Esophagus (tissue), 2 donors: Measurements from ENCODE around the gene BBS2. TPM values are rescaled to one million over a fixed set of nuclear protein-coding genes. Genes with fewer than 3 reads are reported as not detected.
"Not testable (repeated sequence)": the region's sequence is repeated elsewhere in the genome, so short reads cannot be mapped to it uniquely, and the experiment has no call there.

Experiments used
- H3K27ac ChIP-seq, 2 donors: one replicate each; pipeline ENCODE4 v1.5.1; 2013; ENCODE audit warnings: low read depth in 2 of 2, mild to moderate bottlenecking in 2 of 2, inconsistent platforms in 1 of 2, low read length in 1 of 2, moderate library complexity in 1 of 2
- H3K27me3 ChIP-seq, 2 donors: one replicate each; pipeline ENCODE4 v1.6.1; 2013; ENCODE audit warnings: low read length in 2 of 2, control low read depth in 1 of 2, mild to moderate bottlenecking in 1 of 2; ENCODE audit not compliant: insufficient read depth in 2 of 2, control insufficient read depth in 1 of 2
- H3K36me3 ChIP-seq, 2 donors: one replicate each; pipeline ENCODE4 v1.6.1; 2013; ENCODE audit warnings: low read length in 1 of 2; ENCODE audit not compliant: control insufficient read depth in 2 of 2, insufficient read depth in 2 of 2
- H3K4me1 ChIP-seq, 2 donors: one replicate each; pipeline ENCODE4 v1.6.1; 2013; ENCODE audit warnings: low read length in 1 of 2; ENCODE audit not compliant: control insufficient read depth in 2 of 2, insufficient read depth in 2 of 2
- H3K4me3 ChIP-seq, 2 donors: one replicate each; pipeline ENCODE4 v1.5.1; 2013; ENCODE audit warnings: low read length in 2 of 2, mild to moderate bottlenecking in 2 of 2, low read depth in 1 of 2, moderate library complexity in 1 of 2
- H3K9me3 ChIP-seq, 2 donors: one replicate each; pipeline ENCODE4 v1.6.1; 2013; ENCODE audit warnings: mild to moderate bottlenecking in 2 of 2, low read depth in 1 of 2, low read length in 1 of 2, moderate library complexity in 1 of 2; ENCODE audit not compliant: control insufficient read depth in 2 of 2, insufficient read depth in 1 of 2
- WGBS, 2 donors: extraction: QIAGEN DNeasy Blood & Tissue Kit; methylation state at CpG; one replicate each; pipeline ENCODE4 v1.1.7; 2013; 5-methylcytosine and 5-hydroxymethylcytosine counted together
- polyA plus RNA-seq, 2 donors: library from polyadenylated mRNA; stranded (reverse); fragments of 200-250 nt; gene quantifications; one replicate each; pipeline ENCODE4 v1.2.3, GENCODE V29; 2013
- donor health status: healthy with polysubstance abuse.
- donor health status: Bipolar disorder and iron deficiency.

The BBS2 gene
- polyA plus RNA-seq, 2 donors, result 24.2 to 29.0 TPM

- H3K4me1 ChIP-seq, result no peaks in the 10 kb centered on the region
- H3K36me3 ChIP-seq, result no peaks in the 10 kb centered on the region
- H3K4me3 ChIP-seq, result no peak overlapping the region
- H3K27me3 ChIP-seq, result no peaks in the 10 kb centered on the region
- 66 to 80% methylated on average over 2 of the region's 2 CpGs for WGBS, 2 donors
- H3K9me3 ChIP-seq, result no peaks in the 10 kb centered on the region
- H3K27ac ChIP-seq, result no peak overlapping the region
Measured at GRCh38 chr16:56510544-56510943, 9.3 kb downstream of the BBS2 start.

DNA sequence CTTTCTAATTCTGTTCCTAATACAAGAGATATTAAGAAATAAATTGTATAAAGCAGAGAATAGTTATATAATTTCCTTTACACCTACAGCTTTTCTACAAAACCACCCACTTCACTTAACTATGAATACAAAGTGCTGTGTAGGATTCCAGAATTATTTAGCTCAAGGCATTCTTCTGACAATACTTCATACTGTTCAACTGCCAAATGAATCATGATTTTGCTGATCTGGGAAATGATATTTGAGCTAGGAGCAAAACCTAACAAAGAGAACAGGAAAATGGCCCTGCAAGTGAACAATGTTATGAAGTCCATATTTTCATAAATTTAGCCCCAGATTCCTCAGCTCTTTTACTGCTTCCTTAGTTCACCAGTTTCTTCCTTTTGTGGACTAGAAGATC, 12.9 kb downstream of the BBS2 start:
- Histone ChIP-seq H3K4me1 (no peaks in the 10 kb centered on the region), H3K27ac (no peak overlapping the region), H3K9me3 (no peaks in the 10 kb centered on the region), H3K4me3 (no peak overlapping the region), H3K27me3 (no peaks in the 10 kb centered on the region), H3K36me3 (peaks cover 4 to 9% of the 10 kb centered on the region in 2 donors)

DNA sequence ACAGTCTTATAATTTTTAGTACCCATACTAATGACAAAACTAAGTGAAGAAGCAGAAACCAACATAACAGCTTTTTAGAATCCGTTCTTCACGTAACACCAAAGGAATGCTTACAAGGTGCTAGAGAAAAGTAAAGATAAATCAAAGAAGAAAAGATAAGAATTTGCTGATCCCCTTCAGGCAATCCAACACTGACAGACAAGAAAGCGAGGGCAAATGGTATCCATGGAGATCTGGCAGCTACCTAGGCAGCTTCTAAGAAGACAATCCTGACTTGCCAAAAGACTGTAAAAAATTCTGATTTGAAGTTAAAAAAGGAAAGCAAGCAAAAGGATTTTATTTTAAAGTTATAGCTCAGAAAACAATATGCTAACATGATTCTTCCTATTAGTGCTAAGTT, 14.6 kb downstream of the BBS2 start:
- H3K36me3 ChIP-seq, result peaks cover 10 to 11% of the 10 kb centered on the region in 2 donors
- H3K27me3 ChIP-seq, result no peaks in the 10 kb centered on the region
- 60 to 68% methylated on average over 3 of the region's 3 CpGs for WGBS, 2 donors
- H3K27ac ChIP-seq, result no peak overlapping the region
- no peaks in the 10 kb centered on the region for H3K9me3 ChIP-seq
- no peaks in the 10 kb centered on the region for H3K4me1 ChIP-seq
- no peak overlapping the region for H3K4me3 ChIP-seq

GRCh38 chr16:56493815-56494214, 26.0 kb downstream of the BBS2 start:
- Histone ChIP-seq H3K36me3 (peaks cover 0 to 5% of the 10 kb centered on the region in 2 donors), H3K4me3 (no peak overlapping the region), H3K27me3 (no peaks in the 10 kb centered on the region), H3K4me1 (no peaks in the 10 kb centered on the region), H3K9me3 (no peaks in the 10 kb centered on the region), H3K27ac (no peak overlapping the region)
- WGBS, 2 donors, result 100% methylated on average over 1 of the region's 1 CpG

DNA sequence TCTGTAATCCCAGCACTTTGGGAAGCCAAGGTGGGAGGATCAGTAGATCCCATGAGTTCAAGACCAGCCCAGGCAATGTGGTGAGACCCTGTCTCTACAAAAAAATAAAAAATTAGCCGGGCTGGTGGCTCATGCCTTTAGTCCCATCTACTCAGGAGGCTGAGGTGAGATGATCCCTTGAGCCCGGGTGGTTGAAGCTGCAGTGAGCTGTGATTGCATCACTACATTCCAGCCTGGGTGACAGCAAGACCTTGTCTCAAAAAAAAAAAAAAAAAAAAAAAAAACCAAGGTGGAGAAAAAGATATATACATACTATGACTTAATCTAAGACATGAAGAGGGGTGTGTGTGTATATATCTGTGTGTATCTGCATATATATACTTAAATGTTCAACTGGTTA, 26.7 kb downstream of the BBS2 start:
- Histone ChIP-seq H3K27ac (no peak overlapping the region), H3K36me3 (peaks cover 0 to 5% of the 10 kb centered on the region in 2 donors), H3K27me3 (no peaks in the 10 kb centered on the region), H3K4me3 (no peak overlapping the region), H3K9me3 (no peaks in the 10 kb centered on the region), H3K4me1 (no peaks in the 10 kb centered on the region)
- WGBS, 2 donors, result 88 to 94% methylated on average over 2 of the region's 2 CpGs

DNA sequence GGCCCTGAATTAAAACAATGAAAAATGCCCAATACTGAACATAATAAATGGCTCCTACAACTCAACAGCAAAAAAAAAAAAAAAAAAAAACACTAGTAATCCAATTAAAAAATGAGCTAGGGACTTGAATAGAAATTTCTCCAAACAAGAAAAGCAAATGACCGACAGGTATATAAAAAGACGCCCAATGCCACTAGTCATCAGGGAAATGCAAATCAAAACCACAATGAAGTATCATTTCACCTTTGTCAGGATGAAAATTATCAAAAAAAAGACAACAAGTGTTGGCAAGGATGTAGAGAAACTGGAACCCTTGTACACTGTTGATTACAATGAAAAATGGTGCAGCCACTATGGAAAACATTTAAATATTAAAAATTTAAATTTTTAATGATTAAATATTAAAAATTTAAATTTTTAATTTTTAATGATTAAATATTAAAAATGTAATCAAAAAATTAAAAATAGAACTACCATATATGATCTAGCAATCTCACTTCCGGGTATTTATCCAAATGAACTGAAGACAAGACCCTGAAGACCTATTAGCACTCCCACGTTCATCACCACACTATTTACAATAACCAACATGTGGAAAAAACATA, 28.1 kb downstream of the BBS2 start:
- Histone ChIP-seq H3K9me3 (no peaks in the 10 kb centered on the region), H3K27me3 (no peaks in the 10 kb centered on the region), H3K27ac (no peak overlapping the region), H3K36me3 (peaks cover 0 to under 1% of the 10 kb centered on the region in 2 donors), H3K4me1 (no peaks in the 10 kb centered on the region), H3K4me3 (no peak overlapping the region)
- WGBS, 2 donors, result 95 to 96% methylated on average over 4 of the region's 4 CpGs

GRCh38 chr16:56488868-56489267, 31.0 kb downstream of the BBS2 start:
- H3K36me3 ChIP-seq, H3K9me3 ChIP-seq, H3K27ac ChIP-seq, H3K4me3 ChIP-seq, H3K4me1 ChIP-seq, H3K27me3 ChIP-seq: not testable (repeated sequence)
- WGBS, 2 donors, result 96 to 100% methylated on average over 1 of the region's 1 CpG

DNA sequence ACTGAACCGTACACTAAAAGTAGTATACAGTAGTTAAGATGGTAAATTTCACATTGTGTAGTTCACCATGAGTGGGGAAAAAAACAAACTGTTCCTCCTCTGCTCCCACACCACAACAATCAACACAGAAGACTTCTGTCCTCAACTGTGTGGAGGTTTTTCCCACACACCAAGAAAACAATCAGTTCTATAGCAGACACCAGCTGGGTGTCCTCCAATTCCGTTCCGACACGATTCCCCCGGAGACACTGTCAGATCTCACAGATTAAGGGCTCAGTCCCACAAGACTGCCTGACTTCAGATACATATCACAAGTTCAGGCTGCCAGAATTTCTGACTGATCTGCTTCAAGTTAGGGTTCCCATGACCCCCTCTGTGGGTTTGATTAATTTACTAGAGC, 31.8 kb downstream of the BBS2 start:
- H3K4me3 ChIP-seq, result no peak overlapping the region
- H3K36me3 ChIP-seq, result peaks cover 2 to 8% of the 10 kb centered on the region in 2 donors
- H3K4me1 ChIP-seq, result no peaks in the 10 kb centered on the region
- no peak overlapping the region for H3K27ac ChIP-seq
- no peaks in the 10 kb centered on the region for H3K9me3 ChIP-seq
- no peaks in the 10 kb centered on the region for H3K27me3 ChIP-seq
- 71 to 75% methylated on average over 5 of the region's 5 CpGs for whole genome bisulfite sequencing, 2 donors

GRCh38 chr16:56483394-56483793, 36.4 kb downstream of the BBS2 start:
- Histone ChIP-seq H3K36me3 (peaks cover 2 to 11% of the 10 kb centered on the region in 2 donors), H3K4me1 (peaks cover 0 to 3% of the 10 kb centered on the region in 2 donors)

DNA sequence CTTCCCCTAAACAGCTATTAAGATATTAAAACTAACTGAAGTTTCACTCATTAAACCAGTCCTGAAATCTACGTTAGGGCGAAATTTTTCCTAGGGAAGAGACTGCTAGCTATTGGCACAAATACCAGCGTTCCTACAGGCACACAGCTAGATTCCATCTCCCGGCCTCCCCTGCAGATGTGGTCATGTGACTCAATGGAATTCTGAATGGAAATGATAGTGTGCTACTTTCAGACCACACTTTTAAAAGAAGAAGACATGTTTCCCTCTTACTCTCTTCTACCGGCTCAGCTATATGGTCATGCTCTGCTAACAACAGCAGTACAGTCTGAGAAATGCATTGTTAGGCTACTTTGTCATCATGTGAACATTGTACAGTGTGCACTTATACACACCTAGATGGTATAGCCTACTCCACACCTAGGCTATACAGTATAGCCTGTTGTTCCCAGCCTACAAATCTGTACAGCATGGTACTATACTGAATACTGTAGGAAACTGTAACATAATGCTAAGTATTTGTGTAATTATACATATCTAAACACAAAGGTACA, 37.1 kb downstream of the BBS2 start:
- Histone ChIP-seq H3K27ac (peak overlapping the region in 1 of 2 donors; percentile 18), H3K9me3 (no peaks in the 10 kb centered on the region), H3K4me3 (no peak overlapping the region), H3K4me1 (peaks cover 0 to 3% of the 10 kb centered on the region in 2 donors), H3K36me3 (peaks cover 2 to 11% of the 10 kb centered on the region in 2 donors), H3K27me3 (no peaks in the 10 kb centered on the region)
- WGBS, 2 donors, result 90 to 93% methylated on average over 5 of the region's 5 CpGs

More at GRCh38 chr16:56483394-56483793, 36.4 kb downstream of the BBS2 start:
- Histone ChIP-seq H3K27ac (no peak overlapping the region), H3K4me3 (no peak overlapping the region), H3K9me3 (no peaks in the 10 kb centered on the region), H3K27me3 (no peaks in the 10 kb centered on the region)
